Measurements from ENCODE around the gene LMX1B. TPM values are rescaled to one million over a fixed set of nuclear protein-coding genes. Genes with fewer than 3 reads are reported as not detected.

LMX1B gene
- polyA plus RNA-seq, 4 donors = 17.6 to 22.9 (median 19.5) TPM

- no peak for DNase-seq (ENCODE audit: low read depth in 4 of 4, low spot score in 3 of 4)
Observed at GRCh38 chr9:126674365-126675146, 60.8 kb downstream of the LMX1B start.

DNA sequence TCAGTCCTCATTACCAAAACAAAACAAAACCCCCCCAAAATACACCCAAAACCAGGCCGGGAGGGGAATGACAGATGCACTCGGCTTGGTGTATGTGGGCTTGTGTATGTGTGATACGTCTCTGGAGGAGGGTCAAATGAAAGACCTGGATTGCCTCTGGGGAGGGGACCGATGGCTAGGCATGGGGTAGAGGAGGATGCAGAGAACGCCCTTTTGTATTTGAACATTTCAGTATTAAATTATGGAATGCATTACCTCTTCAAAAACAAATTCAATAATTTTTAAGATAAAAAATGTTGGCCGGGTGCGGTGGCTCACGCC is 61.4 kb downstream of the LMX1B start:
- DNase-seq (ENCODE audit: low read depth in 4 of 4, low spot score in 3 of 4) = no peak

GRCh38 chr9:126676102-126676684 is 62.5 kb downstream of the LMX1B start:
- no peak for DNase-seq (ENCODE audit: low read depth in 4 of 4, low spot score in 3 of 4)

GRCh38 chr9:126676685-126677143 is 63.0 kb downstream of the LMX1B start:
- DNase-seq (ENCODE audit: low read depth in 4 of 4, low spot score in 3 of 4) = no peak

DNA sequence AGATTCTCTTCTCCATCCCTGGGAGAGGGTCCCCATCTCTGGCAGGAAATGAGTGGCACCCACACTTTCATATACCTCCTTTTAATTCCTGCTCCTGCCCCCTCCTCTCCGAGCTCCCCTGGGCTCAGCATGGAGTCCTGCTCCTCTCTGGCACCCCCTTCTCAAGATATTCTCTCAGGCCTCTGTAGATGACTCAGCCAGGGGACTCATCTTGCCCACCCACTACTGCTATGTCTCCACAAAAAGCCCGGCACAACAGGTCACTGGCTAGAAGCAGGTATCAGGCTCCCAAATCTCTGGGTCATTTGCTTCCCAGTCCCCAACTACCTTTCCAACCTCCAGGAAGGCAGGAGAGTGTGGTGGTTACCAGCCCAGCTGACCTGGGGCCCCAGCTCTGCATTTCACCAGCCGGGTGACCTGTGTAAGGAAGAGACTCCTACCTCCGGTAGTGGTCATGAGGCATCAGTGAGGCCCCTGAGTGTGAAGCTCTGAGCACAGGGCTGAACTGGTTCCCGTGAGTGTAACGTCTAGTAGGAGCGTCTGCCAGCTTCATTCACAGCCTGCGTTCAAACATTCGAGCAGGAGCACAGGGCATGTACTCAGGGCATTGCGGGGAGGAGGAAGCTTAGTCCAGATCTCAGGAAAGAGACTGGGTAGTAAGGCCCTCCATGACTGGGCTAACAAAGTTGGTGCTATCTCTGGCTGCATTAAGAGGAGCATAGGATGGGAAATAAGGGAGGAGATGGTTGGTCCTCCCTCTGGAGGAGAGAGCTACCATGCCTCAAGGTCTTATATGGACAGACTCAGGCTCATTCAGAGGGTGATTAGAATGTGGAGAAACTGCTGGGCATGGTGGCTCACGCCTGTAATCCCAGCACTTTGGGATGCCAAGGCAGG is 63.7 kb downstream of the LMX1B start:
- no peak for DNase-seq (ENCODE audit: low read depth in 4 of 4, low spot score in 3 of 4)

GRCh38 chr9:126678989-126679388 is 65.3 kb downstream of the LMX1B start:
- no peak for DNase-seq (ENCODE audit: low read depth in 4 of 4, low spot score in 3 of 4)

- no peak for DNase-seq (ENCODE audit: low read depth in 4 of 4, low spot score in 3 of 4)
Observed at GRCh38 chr9:126681336-126681735, 67.6 kb downstream of the LMX1B start.

DNA sequence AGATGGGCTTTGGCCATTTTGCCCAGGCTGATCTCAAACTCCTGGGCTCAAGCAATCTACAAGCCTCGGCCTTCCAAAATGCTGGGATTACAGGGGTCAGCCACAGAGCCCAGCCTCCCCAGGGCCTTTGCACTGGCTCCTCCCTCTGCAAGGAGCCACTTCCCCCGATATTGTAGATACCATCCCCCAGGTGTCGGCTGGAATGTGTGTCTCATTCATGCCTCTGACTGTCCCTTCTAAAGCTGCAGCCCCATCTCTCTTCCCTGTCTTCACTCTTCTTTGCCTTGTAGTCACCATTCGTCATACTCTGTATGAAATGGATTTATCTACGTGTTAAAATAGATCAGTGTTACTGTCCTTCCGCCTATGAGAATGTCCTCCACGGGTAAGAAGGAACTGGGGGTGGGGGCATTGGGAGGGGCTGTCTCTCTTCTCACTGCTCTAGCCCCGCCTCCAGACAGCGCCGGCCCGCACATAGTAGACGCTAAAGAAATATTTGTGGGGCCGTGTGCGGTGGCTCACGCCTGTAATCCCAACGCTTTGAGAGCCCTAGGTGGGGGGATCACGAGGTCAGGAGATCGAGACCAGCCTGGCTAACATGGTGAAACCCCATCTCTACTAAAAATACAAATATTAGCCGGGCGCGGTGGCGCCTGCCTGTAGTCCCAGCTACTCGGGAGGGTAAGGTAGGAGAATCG is 68.5 kb downstream of the LMX1B start:
- DNase-seq (ENCODE audit: low read depth in 4 of 4, low spot score in 3 of 4) = no peak

DNA sequence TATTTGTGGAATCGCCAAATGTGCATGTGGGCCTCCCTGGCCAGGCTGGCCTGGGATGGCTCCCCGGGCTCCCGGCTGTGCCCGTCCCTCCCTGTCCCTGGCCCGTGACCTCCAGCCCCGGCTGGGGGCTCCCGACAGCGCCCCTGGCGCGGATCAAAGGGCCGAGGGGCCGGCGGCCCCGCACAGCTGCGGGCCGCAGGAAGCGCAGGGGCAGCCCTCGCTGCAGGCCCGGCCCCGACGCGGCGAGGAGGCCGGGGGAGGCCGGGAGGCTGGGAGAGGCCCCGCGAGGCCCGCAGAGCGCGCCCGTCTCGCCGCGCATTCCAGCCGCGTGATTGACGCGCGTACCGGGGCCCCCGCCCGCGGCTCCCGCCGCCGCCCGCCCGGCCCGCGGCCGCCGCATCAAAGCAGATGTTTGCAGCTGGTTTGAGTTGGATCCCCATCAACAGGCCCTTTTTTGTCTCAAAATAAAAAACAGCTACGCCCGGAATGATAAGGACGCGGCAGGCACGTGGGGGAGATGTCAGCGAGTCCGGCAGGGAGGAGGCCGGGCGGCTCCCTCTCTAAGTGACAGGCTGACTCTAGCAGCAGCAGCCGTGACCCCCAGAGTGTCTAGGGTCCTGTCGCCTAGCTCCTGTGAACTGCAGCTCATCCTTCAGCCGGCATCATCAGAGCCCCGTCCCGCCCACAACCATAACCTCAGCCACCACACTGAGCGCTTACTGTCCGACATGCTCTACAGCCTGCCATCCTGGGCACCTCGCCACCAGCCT is 69.4 kb downstream of the LMX1B start:
- DNase-seq (ENCODE audit: low read depth in 4 of 4, low spot score in 3 of 4) = no peak

DNA sequence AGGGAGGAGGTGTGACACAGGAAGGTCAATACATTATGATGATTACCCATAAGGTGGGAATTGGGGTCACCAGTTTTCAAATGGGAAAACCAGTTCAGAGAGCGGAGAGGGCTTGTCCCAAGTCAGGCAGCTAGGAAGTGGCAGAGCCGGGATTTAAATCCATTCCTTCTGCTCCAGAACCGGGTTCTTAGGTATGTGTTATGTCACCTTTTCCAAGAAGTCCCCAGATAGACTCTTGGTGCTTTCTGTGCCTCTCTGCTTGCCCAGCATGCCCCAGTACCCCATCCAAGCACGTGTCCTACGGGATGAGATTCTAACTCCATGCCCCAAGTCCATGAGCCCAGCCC is 69.9 kb downstream of the LMX1B start:
- no peak for DNase-seq (ENCODE audit: low read depth in 4 of 4, low spot score in 3 of 4)

GRCh38 chr9:126684345-126684744 is 70.6 kb downstream of the LMX1B start:
- no peak for DNase-seq (ENCODE audit: low read depth in 4 of 4, low spot score in 3 of 4)

GRCh38 chr9:126684965-126685465 is 71.3 kb downstream of the LMX1B start:
- no peak for DNase-seq (ENCODE audit: low read depth in 4 of 4, low spot score in 3 of 4)

- no peak for DNase-seq (ENCODE audit: low read depth in 4 of 4, low spot score in 3 of 4)
Observed at GRCh38 chr9:126687930-126688461, 74.3 kb downstream of the LMX1B start.

DNA sequence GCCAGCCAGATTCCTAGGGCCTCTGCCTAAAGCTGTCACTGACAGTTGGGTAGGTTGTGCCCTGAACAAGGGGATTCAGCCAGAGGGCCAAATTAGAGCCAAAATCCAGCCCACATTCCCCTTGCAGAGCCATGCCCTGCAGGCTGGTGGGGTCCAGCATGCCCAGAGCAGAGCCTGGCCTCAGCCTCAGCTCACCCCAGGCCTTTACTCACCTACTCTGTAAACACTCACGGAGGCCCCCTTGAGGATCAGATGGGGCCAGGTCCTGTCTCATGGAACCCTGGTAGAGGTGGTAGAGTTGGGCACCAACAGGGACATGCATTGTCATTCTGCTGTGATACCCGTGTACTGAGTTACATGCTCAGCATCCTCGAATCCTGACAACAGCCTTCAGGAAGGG is 74.9 kb downstream of the LMX1B start:
- DNase-seq (ENCODE audit: low read depth in 4 of 4, low spot score in 3 of 4) = no peak

DNA sequence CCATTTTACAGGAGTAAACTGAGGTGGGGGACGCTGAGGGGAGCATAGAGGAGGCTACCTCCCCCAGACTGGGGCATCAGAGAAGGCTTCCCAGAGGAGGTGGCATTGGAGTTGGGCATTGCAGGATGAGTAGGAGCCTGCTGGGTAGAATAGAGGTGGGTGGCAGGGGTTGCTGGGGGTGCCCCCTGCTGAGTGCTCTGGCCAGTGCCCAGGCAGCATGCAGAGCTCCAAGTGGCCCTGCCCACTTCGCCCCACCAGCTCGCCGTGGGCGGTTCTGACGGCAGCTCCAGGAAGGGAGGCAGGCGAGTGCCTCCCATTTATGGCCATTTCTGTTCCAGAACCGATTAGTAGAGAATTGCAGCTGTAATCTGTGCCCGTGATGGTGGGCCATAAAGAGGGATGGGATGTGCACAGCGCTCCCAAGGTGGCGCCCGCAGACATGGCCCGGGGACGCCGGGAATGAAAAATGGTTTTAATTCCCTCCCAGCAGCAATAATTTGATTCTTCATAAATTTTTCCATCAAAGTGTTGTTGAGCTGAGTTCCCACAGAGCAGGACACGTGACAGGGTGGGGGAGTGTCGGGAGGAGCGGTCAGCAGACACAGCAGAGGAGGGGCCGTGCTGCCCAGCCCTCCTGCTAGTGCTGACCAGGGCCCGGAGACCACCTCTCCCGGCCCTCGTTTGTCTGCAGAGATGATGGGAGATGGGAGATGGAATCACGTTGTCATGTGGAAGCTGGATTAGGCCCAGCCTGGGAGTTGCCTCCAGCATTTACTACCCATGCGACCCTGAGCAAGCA is 75.5 kb downstream of the LMX1B start:
- no peak for DNase-seq (ENCODE audit: low read depth in 4 of 4, low spot score in 3 of 4)

DNA sequence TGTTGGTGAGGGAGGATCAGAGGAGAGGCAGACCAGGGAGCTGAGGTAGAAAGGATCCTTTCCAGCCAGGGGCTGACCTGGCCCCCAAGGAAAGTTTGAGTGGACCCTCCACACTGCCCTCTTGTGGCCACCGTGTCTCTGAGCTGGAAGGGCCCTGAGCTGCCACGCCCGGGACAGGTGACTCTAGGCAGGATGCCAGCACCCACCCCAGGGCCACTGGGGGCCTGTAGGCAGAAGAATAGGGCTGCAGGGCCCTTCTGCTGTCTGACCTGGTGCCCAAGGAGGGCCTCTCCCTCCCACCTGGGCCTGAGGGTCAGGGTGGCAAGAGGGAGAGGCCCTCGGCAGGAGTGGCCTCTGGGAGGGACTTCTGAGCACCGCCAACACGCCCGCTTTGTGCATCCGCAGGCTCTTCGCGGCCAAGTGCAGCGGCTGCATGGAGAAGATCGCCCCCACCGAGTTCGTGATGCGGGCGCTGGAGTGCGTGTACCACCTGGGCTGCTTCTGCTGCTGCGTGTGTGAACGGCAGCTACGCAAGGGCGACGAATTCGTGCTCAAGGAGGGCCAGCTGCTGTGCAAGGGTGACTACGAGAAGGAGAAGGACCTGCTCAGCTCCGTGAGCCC is 76.8 kb downstream of the LMX1B start:
- DNase-seq (ENCODE audit: low read depth in 4 of 4, low spot score in 3 of 4) = peak in 1 of 4 donors; percentile 49

GRCh38 chr9:126692041-126692758 is 78.5 kb downstream of the LMX1B start:
- DNase-seq (ENCODE audit: low read depth in 4 of 4, low spot score in 3 of 4) = no peak

All from right renal pelvis (tissue), 4 donors.